Type B pancreatic cell (in vitro differentiated cells): ENCODE results near the gene NR6A1. TPM values are rescaled to one million over a fixed set of nuclear protein-coding genes. Genes with fewer than 3 reads are reported as not detected.

Experiments
- DNase-seq: peaks from one replicate; pipeline ENCODE4 v3.0.0; 2021; ENCODE audit warnings: mixed read lengths; ENCODE audit not compliant: unreplicated experiment; ENCODE audit errors: extremely low spot score
- H3K27ac Mint-ChIP-seq: 2 replicates; pipeline ENCODE4 v1.8.0; 2021; ENCODE audit warnings: mild to moderate bottlenecking, mixed read lengths
- H3K27me3 Mint-ChIP-seq: 2 replicates; pipeline ENCODE4 v1.8.0; 2021; ENCODE audit warnings: mixed read lengths
- H3K36me3 Mint-ChIP-seq: 2 replicates; pipeline ENCODE4 v1.8.0; 2021; ENCODE audit warnings: mixed read lengths
- H3K4me1 Mint-ChIP-seq: one replicate; pipeline ENCODE4 v1.8.0; 2021; ENCODE audit warnings: mixed read lengths; ENCODE audit not compliant: unreplicated experiment
- H3K4me3 Mint-ChIP-seq: 2 replicates; pipeline ENCODE4 v1.8.0; 2021; ENCODE audit warnings: mild to moderate bottlenecking, mixed read lengths
- H3K9me3 Mint-ChIP-seq: 2 replicates; pipeline ENCODE4 v1.8.0; 2021; ENCODE audit warnings: mixed read lengths
- total RNA-seq: library from RNA; stranded (reverse); gene quantifications from 2 replicates; pipeline ENCODE4 v1.2.1, GENCODE V29; 2021; ENCODE audit warnings: low replicate concordance
- TF ChIP-seq, protein P1 (sequence below): fragments of 200-600 bp; sonication (generic); conservative IDR thresholded peaks from 2 replicates; pipeline ENCODE4 v1.5.0; 2021; ENCODE audit warnings: antibody characterized with exemption, mild to moderate bottlenecking

Gene NR6A1
- total RNA-seq, 1 donor from 2014 or later = 10.0 TPM

- Mint-ChIP-seq H3K4me1 (peaks cover 19% of the 10 kb centered on the region), H3K9me3 (no peaks in the 10 kb centered on the region), H3K27ac (no peak overlapping the region), H3K27me3 (peaks cover 48% of the 10 kb centered on the region), H3K36me3 (no peaks in the 10 kb centered on the region), H3K4me3 (no peak overlapping the region)
- TF ChIP-seq, protein P1, sequence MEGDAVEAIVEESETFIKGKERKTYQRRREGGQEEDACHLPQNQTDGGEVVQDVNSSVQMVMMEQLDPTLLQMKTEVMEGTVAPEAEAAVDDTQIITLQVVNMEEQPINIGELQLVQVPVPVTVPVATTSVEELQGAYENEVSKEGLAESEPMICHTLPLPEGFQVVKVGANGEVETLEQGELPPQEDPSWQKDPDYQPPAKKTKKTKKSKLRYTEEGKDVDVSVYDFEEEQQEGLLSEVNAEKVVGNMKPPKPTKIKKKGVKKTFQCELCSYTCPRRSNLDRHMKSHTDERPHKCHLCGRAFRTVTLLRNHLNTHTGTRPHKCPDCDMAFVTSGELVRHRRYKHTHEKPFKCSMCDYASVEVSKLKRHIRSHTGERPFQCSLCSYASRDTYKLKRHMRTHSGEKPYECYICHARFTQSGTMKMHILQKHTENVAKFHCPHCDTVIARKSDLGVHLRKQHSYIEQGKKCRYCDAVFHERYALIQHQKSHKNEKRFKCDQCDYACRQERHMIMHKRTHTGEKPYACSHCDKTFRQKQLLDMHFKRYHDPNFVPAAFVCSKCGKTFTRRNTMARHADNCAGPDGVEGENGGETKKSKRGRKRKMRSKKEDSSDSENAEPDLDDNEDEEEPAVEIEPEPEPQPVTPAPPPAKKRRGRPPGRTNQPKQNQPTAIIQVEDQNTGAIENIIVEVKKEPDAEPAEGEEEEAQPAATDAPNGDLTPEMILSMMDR = no peak
- DNase-seq = no peak
Observed at GRCh38 chr9:124767821-124768220, 3.3 kb downstream of the NR6A1 start.

DNA sequence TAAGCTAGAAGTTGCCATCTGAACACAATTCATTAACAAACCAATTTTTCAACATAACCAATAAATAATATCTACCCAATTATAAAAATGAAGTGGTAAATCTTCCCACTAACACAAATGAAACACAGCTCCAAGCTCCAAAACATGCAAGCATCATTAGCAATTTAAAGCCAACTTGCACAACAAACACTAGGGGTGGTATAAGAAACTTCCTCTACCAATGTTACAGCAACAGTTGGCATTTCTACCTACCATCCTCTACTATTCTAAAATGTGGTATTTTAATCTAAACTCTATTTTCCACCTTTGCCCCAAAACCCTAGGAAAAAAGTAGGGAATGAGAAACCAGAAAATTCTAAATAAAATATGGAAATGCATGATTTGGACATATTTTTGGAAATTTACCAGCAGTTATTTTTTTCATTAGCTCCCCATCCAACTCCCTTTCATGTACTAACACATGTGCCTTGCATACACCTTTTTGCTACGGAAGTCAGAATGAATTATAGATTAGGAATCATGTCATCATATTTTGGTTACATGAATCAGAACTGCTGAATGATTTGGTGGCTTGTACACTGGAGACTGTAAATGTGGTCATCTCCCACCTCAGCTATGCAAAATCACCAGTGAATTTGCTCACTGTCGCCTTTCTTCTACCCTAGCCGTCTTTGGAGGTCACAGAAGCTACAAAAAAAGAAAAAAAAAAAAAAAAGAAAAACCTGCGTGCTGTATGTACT lies 4.1 kb downstream of the NR6A1 start:
- H3K4me3 Mint-ChIP-seq = no peak overlapping the region
- H3K36me3 Mint-ChIP-seq = no peaks in the 10 kb centered on the region
- DNase-seq = no peak
- peaks cover 14% of the 10 kb centered on the region for H3K4me1 Mint-ChIP-seq
- no peak overlapping the region for H3K27ac Mint-ChIP-seq
- TF ChIP-seq, protein P1 = peak; percentile 52
- H3K27me3 Mint-ChIP-seq = peaks cover 48% of the 10 kb centered on the region
- no peaks in the 10 kb centered on the region for H3K9me3 Mint-ChIP-seq

- no peak overlapping the region for H3K4me3 Mint-ChIP-seq
- no peak overlapping the region for H3K27ac Mint-ChIP-seq
- H3K27me3 Mint-ChIP-seq = peaks cover 47% of the 10 kb centered on the region
Observed at GRCh38 chr9:124766326-124766725, 4.8 kb downstream of the NR6A1 start.

DNA sequence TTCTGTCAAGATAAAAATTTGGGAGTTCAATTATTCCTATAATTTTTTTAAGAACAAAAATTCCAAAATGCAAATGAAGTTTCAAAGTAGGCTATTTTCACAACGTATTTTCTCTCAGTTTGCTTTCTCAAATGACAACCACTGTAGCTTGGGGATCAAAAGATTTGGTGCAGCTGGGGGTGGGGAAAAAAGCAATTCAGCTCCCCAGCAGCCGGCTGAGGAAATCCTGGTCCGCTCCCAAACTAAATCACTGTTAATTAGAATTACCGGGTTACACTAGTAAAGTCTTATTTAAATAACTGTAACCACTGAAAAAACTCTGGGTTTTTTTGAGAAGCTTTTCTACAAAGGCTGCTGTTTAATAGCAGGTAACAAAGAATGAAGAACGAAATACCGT lies 5.7 kb downstream of the NR6A1 start:
- H3K27me3 Mint-ChIP-seq = peaks cover 48% of the 10 kb centered on the region
- TF ChIP-seq, protein P1 = no peak
- no peak overlapping the region for H3K27ac Mint-ChIP-seq
- no peaks in the 10 kb centered on the region for H3K9me3 Mint-ChIP-seq
- peaks cover 21% of the 10 kb centered on the region for H3K4me1 Mint-ChIP-seq
- no peak overlapping the region for H3K4me3 Mint-ChIP-seq
- no peak for DNase-seq
- no peaks in the 10 kb centered on the region for H3K36me3 Mint-ChIP-seq

More at GRCh38 chr9:124766326-124766725, 4.8 kb downstream of the NR6A1 start:
- H3K4me1 Mint-ChIP-seq = peaks cover 15% of the 10 kb centered on the region
- DNase-seq = no peak
- no peaks in the 10 kb centered on the region for H3K36me3 Mint-ChIP-seq
- H3K9me3 Mint-ChIP-seq = no peaks in the 10 kb centered on the region
- TF ChIP-seq, protein P1 = no peak

DNA sequence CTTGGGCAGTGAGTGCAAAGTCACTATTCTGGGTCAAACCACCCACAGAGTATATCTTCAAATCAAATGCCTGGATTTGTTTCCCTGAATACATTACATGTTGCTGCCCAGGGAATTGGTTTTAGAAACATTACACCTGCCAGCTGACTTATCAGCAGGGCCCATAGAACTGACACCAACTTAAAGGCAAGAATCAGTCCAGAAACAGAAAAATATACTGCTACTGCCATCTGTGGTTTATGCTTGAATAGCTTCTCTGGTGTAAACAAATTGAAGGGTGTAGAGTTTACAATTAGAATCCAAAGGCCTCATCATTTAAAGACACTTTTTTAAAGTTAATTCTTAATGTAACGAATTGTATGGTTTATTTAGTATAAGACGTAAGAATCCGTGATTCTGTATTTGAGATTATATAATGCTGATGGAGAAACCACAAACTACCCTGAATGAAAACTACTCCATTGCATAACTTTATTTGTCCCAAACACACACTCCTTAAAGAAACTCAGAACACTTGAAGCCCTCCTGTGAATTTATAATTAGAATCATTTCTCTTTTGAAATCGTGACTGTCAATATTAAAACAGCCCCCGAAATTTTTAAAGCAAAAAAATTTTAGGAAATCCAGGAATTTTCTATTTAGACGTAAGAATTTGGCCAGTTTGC lies 6.2 kb downstream of the NR6A1 start:
- Mint-ChIP-seq H3K4me1 (peaks cover 21% of the 10 kb centered on the region), H3K9me3 (no peaks in the 10 kb centered on the region), H3K4me3 (no peak overlapping the region), H3K27me3 (peaks cover 48% of the 10 kb centered on the region), H3K36me3 (no peaks in the 10 kb centered on the region), H3K27ac (no peak overlapping the region)
- TF ChIP-seq, protein P1 = peak; percentile 50
- DNase-seq = no peak
